K562 (cell line): ENCODE results near the gene THAP4. TPM values are rescaled to one million over a fixed set of nuclear protein-coding genes. Genes with fewer than 3 reads are reported as not detected.

Experiments
- CBX2 ChIP-seq: fragments of 200-600 bp; sonication (generic); IDR thresholded peaks from one replicate; pipeline ENCODE4 v1.6.1; 2012; ENCODE audit warnings: mild to moderate bottlenecking, low read length, inconsistent platforms; ENCODE audit not compliant: insufficient read depth, poor library complexity, severe bottlenecking
- FOXJ3 ChIP-seq: sonication (generic); formaldehyde crosslinking; IDR thresholded peaks from 2 replicates; pipeline ENCODE4 v1.4.0; 2020; ENCODE audit warnings: mild to moderate bottlenecking, missing genetic modification reagents
- HDAC8 ChIP-seq: fragments of 450-650 bp; IDR thresholded peaks from 2 replicates; pipeline ENCODE4 v1.6.1; 2016; ENCODE audit warnings: mild to moderate bottlenecking, missing genetic modification characterization, moderate library complexity, missing compliant biosample characterization
- MYC ChIP-seq, 2 experiments: fragments of 250-450 bp in 1 of 2; sonication (Bioruptor Pico) in 1 of 2; IDR thresholded peaks; 2 replicates each; pipeline versions ENCODE4 v1.5.1 to v1.6.1; 2012 to 2021; ENCODE audit warnings: low read depth in 2 of 2, borderline replicate concordance in 1 of 2, improper control_type of control experiment in 1 of 2, low read length in 1 of 2, mild to moderate bottlenecking in 1 of 2, moderate library complexity in 1 of 2
- PBX2 ChIP-seq, 2 experiments: IDR thresholded peaks in 1 of 2; conservative IDR thresholded peaks in 1 of 2; 2 replicates each; pipeline ENCODE4 v1.6.1; 2016; ENCODE audit warnings: low read depth in 2 of 2, mild to moderate bottlenecking in 1 of 2, missing compliant biosample characterization in 1 of 2, missing genetic modification characterization in 1 of 2, moderate library complexity in 1 of 2
- SMARCA4 ChIP-seq: fragments of 450-650 bp; IDR thresholded peaks from 2 replicates; pipeline ENCODE4 v1.6.1; 2016
- SMARCE1 ChIP-seq: fragments of 450-650 bp; IDR thresholded peaks from 2 replicates; pipeline ENCODE4 v1.7.1; 2016; ENCODE audit warnings: mild to moderate bottlenecking
- ZNF217 ChIP-seq: sonication (generic); formaldehyde crosslinking; IDR thresholded peaks from 2 replicates; pipeline ENCODE4 v1.8.0; 2022; ENCODE audit warnings: mild to moderate bottlenecking, missing genetic modification reagents
- polyA plus RNA-seq, 8 experiments: library from polyadenylated mRNA; depleted of rRNA in 4 of 8; stranded (reverse) in 5 of 8; unstranded in 3 of 8; fragments of >200 nt; fragmentation: Nextera tagmentation in 2 of 8; fragmentation: Illumina TruSeq in 1 of 8; extraction: Ambion mirVana in 2 of 8; extraction: Trizol in 1 of 8; gene quantifications; 2 replicates each; pipeline versions ENCODE4 v1.2.1 to v1.2.3, GENCODE V29; 2011 to 2014; ENCODE audit warnings: inconsistent platforms in 1 of 8, missing spikeins in 1 of 8
- total RNA-seq, 7 experiments: library from RNA; depleted of rRNA in 6 of 7; stranded (reverse); fragments of >200 nt in 6 of 7; fragmentation: Illumina TruSeq in 2 of 7; extraction: Trizol in 2 of 7; gene quantifications; 2 replicates each; pipeline versions ENCODE4 v1.2.1 to v1.2.3, GENCODE V29; 2011 to 2021; ENCODE audit warnings: low replicate concordance in 1 of 7

THAP4 gene
- total and polyA plus RNA-seq, 9 of the 15 experiments (the other 6 are each of a cell fraction or from before 2014, with no cell fraction given): 8.6 to 60.9 (median 43.9) TPM

GRCh38 chr2:241670333-241671110 is 33.6 kb upstream of the THAP4 start (continued):
- TF ChIP-seq MYC (IDR thresholded peaks at IDR 0.05; ENCODE audit: low read depth, low read length): no peak
- no peak for TF ChIP-seq MYC (CRISPR knock-in tag; IDR thresholded peaks at IDR 0.05; ENCODE audit: borderline replicate concordance, low read depth)
- TF ChIP-seq SMARCE1: no peak
- no peak for TF ChIP-seq ZNF217 (CRISPR knock-in tag)
- TF ChIP-seq SMARCA4: no peak
- TF ChIP-seq FOXJ3: no peak
- no peak for TF ChIP-seq CBX2
- no peak for TF ChIP-seq PBX2 (CRISPR knock-in tag; IDR thresholded peaks at IDR 0.05; ENCODE audit: low read depth)
- no peak for TF ChIP-seq PBX2 (tag; conservative IDR thresholded peaks at IDR 0.05; ENCODE audit: low read depth)
- no peak for TF ChIP-seq HDAC8 (tag)
